ENCODE measurements around the gene C1orf198.

The C1orf198 gene, protein sequence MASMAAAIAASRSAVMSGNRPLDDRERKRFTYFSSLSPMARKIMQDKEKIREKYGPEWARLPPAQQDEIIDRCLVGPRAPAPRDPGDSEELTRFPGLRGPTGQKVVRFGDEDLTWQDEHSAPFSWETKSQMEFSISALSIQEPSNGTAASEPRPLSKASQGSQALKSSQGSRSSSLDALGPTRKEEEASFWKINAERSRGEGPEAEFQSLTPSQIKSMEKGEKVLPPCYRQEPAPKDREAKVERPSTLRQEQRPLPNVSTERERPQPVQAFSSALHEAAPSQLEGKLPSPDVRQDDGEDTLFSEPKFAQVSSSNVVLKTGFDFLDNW

DNA sequence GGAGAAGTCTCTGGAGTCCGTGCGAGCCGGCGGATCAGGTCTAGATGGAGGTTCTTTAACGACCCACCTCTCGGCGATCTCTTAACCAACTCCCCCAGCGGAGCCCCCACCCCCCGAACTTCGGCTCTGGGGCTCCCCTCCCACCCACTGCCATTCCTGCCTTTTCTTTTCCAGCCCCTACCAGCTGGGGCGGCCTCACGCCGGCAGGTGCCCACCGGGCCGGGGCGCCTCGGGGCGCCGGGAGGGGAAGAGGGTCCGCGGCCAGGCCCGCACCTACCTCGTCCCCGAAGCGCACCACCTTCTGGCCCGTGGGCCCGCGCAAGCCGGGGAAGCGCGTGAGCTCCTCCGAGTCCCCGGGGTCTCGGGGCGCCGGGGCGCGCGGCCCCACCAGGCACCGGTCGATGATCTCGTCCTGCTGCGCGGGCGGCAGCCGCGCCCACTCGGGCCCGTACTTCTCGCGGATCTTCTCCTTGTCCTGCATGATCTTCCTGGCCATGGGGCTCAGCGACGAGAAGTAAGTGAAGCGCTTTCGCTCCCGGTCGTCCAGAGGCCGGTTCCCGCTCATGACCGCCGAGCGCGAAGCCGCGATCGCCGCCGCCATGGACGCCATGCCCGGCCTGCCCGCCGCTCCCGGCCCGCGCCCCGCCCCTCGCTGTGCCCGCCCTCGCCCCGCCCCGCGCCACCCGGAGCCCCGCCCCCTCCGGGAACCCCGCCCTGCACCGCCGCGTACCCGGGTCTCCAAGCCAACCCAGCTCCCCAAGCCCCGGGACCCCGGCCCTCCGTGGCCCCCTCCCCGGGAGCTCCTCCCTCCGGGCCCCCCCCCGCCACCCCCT, at the start of gene C1orf198:
Gene C1orf198 (minus strand): TSS at position 619 of the 833 bp plus-strand sequence. CDS start 9 bp downstream, at position 610.
- H3K4me1 ChIP-seq (ENCODE audit: control insufficient read depth, insufficient read depth, low read length): peaks cover 26% of the 10 kb centered on the region

DNA sequence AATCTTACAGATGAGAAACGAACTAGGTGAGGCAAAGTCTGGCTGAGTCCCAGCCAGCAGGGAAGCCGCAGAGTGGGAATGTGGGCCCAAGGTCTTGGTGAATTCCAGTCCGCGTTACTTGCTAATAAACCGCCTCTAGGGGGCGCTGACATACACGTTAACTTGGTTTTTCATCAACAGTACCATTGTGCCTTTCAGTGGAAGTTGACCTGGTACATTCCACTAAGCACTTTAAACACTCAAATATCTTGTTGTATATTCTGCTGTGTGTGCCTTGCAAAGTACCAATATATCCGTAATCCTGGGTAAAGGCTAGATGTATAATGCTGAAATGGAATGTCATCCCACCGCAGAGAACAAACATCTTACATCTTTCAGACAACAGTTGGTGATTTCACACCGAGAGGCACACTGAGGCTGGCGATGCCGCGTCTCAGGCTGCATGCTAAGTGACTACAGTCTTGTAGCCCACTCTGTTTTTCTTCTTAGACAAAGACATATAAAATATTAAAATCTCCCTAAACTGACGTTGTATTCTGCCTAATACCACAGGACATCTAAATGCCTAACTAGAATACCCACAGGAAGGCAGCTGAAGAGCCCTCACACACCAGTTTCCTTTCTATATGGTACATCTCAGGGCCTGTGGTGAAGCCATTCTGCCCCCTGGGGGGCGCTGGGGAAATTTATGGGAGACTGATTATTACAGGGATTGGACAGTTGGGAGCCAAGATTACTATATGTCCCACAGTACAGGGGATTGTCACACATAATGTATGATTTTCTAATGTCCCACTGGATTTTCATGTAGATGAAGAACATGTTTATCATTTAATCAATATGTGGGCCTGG, 49.2 kb upstream of the C1orf198 start:
- Histone ChIP-seq H3K27me3 (ENCODE audit: control insufficient read depth, insufficient read depth, low read length) (no peaks in the 10 kb centered on the region), H3K9ac (ENCODE audit: low read length) (no peak overlapping the region), H3K4me1 (ENCODE audit: control insufficient read depth, insufficient read depth, low read length) (no peaks in the 10 kb centered on the region), H3K4me3 (ENCODE audit: low read length) (no peak overlapping the region), H3K27ac (ENCODE audit: low read depth, low read length) (no peak overlapping the region), H3K36me3 (ENCODE audit: control insufficient read depth, insufficient read depth, low read length) (peaks cover 6% of the 10 kb centered on the region)

More for the DNA sequence above, at the start of gene C1orf198:
- Histone ChIP-seq H3K27ac (ENCODE audit: low read depth, low read length) (peak within 1 kb of the TSS; percentile 71), H3K4me3 (ENCODE audit: low read length) (peak within 1 kb of the TSS; percentile 95), H3K36me3 (ENCODE audit: control insufficient read depth, insufficient read depth, low read length) (no peaks in the 10 kb centered on the region), H3K9ac (ENCODE audit: low read length) (peak within 1 kb of the TSS; percentile 87), H3K27me3 (ENCODE audit: control insufficient read depth, insufficient read depth, low read length) (no peaks in the 10 kb centered on the region)

DNA sequence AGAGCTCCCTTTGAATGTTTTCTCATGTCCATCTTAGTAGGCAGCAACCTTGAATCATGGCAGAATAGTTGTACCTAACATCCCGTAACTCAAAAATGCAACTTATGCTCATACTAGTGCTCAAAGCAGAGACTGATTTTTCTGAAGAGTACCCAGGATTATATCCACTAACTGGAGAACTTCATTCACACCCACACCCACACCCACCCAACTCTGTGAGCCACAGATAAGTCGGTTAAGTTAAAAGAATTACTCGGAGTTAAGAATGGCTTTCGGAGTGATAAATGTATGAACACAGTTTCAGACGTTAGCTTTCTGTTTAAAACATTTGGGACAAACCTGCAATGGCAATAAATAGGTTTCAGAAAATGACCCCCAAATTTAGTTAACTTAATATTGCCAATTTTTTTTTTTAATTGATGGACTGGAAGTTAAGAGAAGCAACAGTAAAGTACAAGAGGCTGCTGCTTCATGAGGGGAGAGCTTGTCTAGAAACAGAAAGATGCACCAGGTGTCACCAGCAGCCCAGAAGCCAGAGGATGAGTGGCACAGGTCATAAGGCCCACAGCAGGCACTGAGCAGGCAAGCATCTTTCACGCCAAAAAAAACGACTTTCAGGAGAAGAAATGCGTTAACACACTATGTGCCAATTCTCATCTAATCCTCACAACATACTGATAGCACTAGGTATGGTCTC, 48.4 kb upstream of the C1orf198 start:
- no peaks in the 10 kb centered on the region for H3K4me1 ChIP-seq (ENCODE audit: control insufficient read depth, insufficient read depth, low read length)
- peaks cover 9% of the 10 kb centered on the region for H3K36me3 ChIP-seq (ENCODE audit: control insufficient read depth, insufficient read depth, low read length)
- H3K27me3 ChIP-seq (ENCODE audit: control insufficient read depth, insufficient read depth, low read length): no peaks in the 10 kb centered on the region
- H3K4me3 ChIP-seq (ENCODE audit: low read length): no peak overlapping the region
- no peak overlapping the region for H3K9ac ChIP-seq (ENCODE audit: low read length)
- H3K27ac ChIP-seq (ENCODE audit: low read depth, low read length): no peak overlapping the region

DNA sequence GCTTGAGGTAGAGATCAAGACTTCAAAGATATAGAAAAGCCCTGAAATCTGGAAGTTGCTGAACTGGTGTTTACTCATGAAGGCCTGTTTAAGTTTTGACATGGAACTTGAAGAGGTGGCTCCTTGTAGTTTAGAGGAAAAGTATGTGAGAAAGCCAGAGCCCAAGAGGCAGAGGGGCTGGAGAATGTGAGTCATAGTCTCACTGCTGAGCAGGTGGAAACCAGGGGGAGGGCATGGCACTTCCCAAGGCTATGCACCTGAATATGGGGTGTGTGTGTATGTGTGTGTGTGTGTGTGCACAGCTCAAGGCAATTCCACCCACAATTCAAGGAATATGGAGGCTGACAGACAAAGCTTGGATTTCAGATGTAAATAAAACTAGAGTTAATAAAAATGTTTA, 46.8 kb upstream of the C1orf198 start:
- Histone ChIP-seq H3K9ac (ENCODE audit: low read length) (no peak overlapping the region), H3K4me3 (ENCODE audit: low read length) (no peak overlapping the region), H3K4me1 (ENCODE audit: control insufficient read depth, insufficient read depth, low read length) (no peaks in the 10 kb centered on the region), H3K36me3 (ENCODE audit: control insufficient read depth, insufficient read depth, low read length) (peaks cover 9% of the 10 kb centered on the region), H3K27ac (ENCODE audit: low read depth, low read length) (no peak overlapping the region), H3K27me3 (ENCODE audit: control insufficient read depth, insufficient read depth, low read length) (no peaks in the 10 kb centered on the region)

DNA sequence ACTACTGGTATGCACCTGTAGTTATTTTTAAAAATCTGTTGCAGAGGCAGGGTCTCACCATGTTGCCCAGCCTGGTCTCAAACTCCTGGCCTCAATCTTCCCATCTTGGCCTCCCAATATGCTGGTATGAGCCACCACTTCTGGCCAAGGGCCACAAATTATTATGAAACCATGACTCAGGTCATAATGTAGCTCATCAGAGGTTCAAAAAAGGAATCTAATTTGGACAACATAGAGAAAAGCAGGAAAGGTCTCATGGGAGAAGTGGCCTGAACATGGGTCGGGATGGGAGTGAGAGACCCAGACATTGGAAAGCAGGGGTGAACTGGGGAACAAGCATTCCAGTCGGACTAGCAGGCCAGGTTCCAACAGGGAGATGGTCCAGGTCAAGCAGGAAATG, 45.2 kb upstream of the C1orf198 start:
- Histone ChIP-seq H3K27me3 (ENCODE audit: control insufficient read depth, insufficient read depth, low read length) (no peaks in the 10 kb centered on the region), H3K4me1 (ENCODE audit: control insufficient read depth, insufficient read depth, low read length) (no peaks in the 10 kb centered on the region), H3K27ac (ENCODE audit: low read depth, low read length) (no peak overlapping the region), H3K9ac (ENCODE audit: low read length) (no peak overlapping the region), H3K36me3 (ENCODE audit: control insufficient read depth, insufficient read depth, low read length) (peaks cover 6% of the 10 kb centered on the region), H3K4me3 (ENCODE audit: low read length) (no peak overlapping the region)

DNA sequence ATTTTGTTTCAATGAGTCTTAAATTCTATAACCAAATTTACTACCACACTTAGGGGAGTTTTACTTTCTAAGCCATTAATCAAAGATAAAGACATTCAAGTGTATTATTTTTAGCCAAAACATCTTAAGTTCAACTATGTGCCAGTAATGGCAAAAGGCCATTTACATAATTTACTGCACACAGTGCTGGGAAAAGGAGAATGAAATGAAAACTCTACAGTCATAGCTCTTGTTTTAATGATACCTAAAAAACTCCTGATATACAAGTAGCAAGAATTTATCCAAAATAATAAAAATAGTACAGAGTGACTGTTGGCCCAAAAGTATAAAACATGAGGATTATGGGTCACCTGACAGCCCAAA, 42.4 kb upstream of the C1orf198 start:
- no peak overlapping the region for H3K27ac ChIP-seq (ENCODE audit: low read depth, low read length)

DNA sequence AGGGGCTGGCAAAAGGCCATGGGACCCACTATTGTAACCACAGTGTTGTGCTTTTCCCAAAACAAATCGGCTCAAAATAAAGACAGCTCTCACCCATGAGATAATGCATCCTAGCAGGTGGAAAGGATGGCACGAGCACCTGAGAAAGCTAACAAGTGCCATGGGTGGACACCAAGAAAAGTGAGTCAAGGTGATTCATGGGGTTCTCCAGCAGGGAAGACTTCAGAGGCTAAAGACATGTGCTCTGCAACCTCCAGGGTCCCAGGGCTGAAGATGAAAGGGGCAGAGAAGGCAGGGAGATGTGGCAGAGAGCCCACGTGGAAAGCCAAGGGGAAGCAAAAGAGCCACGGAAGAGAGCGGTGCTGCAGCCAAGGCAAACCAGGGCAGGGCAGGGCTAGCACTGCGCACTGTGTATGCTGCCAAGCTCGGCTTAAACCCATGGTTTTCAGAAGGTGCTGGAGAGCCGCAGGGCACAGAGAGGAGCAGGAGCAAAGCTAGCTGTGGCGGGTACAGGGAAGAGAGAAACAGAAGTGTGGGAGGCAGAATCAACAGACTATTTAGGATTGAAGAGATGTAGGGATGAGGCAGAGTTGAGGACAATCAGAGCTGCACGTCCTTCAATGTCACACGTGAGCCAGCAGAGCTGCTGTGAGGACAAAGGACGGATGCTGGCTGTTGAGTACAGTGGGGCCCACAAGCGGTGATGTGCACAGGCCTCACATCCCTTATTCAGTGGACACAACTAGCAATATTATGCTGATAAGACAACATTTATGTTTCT, 41.8 kb upstream of the C1orf198 start:
- no peak overlapping the region for H3K27ac ChIP-seq (ENCODE audit: low read depth, low read length)
- no peak overlapping the region for H3K9ac ChIP-seq (ENCODE audit: low read length)
- H3K36me3 ChIP-seq (ENCODE audit: control insufficient read depth, insufficient read depth, low read length): peaks cover 6% of the 10 kb centered on the region
- H3K4me3 ChIP-seq (ENCODE audit: low read length): no peak overlapping the region
- no peaks in the 10 kb centered on the region for H3K27me3 ChIP-seq (ENCODE audit: control insufficient read depth, insufficient read depth, low read length)
- H3K4me1 ChIP-seq (ENCODE audit: control insufficient read depth, insufficient read depth, low read length): peaks cover 4% of the 10 kb centered on the region

More for the DNA sequence above, 42.4 kb upstream of the C1orf198 start:
- Histone ChIP-seq H3K36me3 (ENCODE audit: control insufficient read depth, insufficient read depth, low read length) (peaks cover 6% of the 10 kb centered on the region), H3K9ac (ENCODE audit: low read length) (no peak overlapping the region), H3K4me3 (ENCODE audit: low read length) (no peak overlapping the region), H3K27me3 (ENCODE audit: control insufficient read depth, insufficient read depth, low read length) (no peaks in the 10 kb centered on the region), H3K4me1 (ENCODE audit: control insufficient read depth, insufficient read depth, low read length) (peaks cover 4% of the 10 kb centered on the region)

DNA sequence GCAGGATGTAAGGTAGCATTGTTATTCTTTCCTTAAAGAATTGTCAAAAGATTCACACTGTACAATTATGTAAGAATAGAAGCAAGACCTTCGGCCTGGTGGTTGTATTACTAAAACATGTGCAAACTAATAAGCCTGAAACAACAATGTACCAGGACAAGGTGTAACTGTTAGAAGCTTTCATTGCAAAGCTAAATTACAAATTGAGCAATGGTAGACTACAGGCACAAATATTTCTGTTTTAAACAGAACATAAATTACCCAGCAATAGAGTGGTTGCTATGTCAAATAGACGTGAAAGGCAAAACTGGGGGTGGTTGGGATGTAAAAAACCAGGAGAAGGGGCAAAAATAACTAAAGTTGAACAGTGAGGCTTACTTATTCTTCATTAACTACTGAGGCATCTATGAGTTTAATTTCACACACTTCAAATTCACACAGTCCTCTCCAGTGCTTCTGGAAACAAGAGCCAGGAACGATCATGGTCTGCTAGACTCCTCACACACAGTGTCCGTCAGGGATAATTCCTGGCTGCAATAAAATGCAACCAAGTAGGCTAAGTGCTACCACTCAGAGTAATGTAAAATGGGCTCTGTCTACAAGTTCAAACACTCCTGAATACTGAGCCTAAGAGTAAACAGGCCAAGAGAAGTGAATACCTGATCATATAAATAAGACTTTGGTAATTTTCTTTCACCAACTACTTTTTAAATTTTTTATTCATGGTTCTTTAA, 39.3 kb upstream of the C1orf198 start:
- Histone ChIP-seq H3K4me1 (ENCODE audit: control insufficient read depth, insufficient read depth, low read length) (peaks cover 4% of the 10 kb centered on the region), H3K27me3 (ENCODE audit: control insufficient read depth, insufficient read depth, low read length) (no peaks in the 10 kb centered on the region), H3K4me3 (ENCODE audit: low read length) (no peak overlapping the region), H3K27ac (ENCODE audit: low read depth, low read length) (no peak overlapping the region), H3K9ac (ENCODE audit: low read length) (no peak overlapping the region), H3K36me3 (ENCODE audit: control insufficient read depth, insufficient read depth, low read length) (peaks cover 5% of the 10 kb centered on the region)

DNA sequence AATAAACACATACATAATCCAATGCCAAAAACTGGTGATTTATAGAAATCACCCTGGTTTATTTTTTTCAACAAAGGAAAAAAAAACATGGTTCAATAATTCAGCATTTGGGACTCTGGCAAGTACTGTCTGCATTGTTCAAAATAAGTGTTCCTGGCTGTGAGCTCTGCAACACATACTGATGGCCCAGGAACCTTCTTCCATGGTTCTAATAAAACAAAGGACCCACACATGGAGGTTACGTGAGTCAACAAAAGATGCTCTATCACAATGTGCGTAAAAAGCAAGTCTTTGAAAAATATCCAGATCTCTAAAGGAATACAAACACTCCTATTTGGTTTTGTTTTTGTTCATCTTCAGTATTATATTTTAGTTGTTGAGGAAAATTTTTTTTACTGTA, 37.9 kb upstream of the C1orf198 start:
- no peak overlapping the region for H3K27ac ChIP-seq (ENCODE audit: low read depth, low read length)
- peaks cover 4% of the 10 kb centered on the region for H3K4me1 ChIP-seq (ENCODE audit: control insufficient read depth, insufficient read depth, low read length)
- H3K27me3 ChIP-seq (ENCODE audit: control insufficient read depth, insufficient read depth, low read length): no peaks in the 10 kb centered on the region
- H3K4me3 ChIP-seq (ENCODE audit: low read length): no peak overlapping the region
- H3K36me3 ChIP-seq (ENCODE audit: control insufficient read depth, insufficient read depth, low read length): peaks cover 2% of the 10 kb centered on the region
- no peak overlapping the region for H3K9ac ChIP-seq (ENCODE audit: low read length)

DNA sequence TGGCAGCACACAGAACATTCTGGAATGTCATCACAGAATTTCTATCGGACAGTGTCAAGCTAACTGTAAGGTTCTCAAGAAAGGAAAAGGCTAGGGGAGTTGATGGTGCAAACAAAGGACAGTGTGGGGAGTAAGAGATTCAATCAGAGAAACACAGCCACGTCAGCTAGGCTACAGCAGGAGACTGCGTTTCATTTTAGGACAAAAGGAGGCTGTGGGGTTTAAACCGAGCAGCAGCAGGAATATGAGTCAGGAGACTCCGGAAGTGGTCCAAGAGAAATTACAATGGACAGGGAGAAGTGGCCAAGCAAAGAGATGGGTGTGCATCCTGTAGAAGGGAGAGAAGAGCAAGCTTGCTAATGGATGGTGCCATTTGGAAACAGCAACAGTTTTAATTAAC, 37.4 kb upstream of the C1orf198 start:
- H3K27me3 ChIP-seq (ENCODE audit: control insufficient read depth, insufficient read depth, low read length): no peaks in the 10 kb centered on the region
- H3K27ac ChIP-seq (ENCODE audit: low read depth, low read length): no peak overlapping the region
- H3K4me1 ChIP-seq (ENCODE audit: control insufficient read depth, insufficient read depth, low read length): peaks cover 4% of the 10 kb centered on the region
- H3K4me3 ChIP-seq (ENCODE audit: low read length): no peak overlapping the region
- no peak overlapping the region for H3K9ac ChIP-seq (ENCODE audit: low read length)
- peaks cover 2% of the 10 kb centered on the region for H3K36me3 ChIP-seq (ENCODE audit: control insufficient read depth, insufficient read depth, low read length)

Measured in rectal smooth muscle tissue (tissue), 1 donor.